Measurements from ENCODE around the gene KRTAP10-1. TPM values are rescaled to one million over a fixed set of nuclear protein-coding genes. Genes with fewer than 3 reads are reported as not detected.

KRTAP10-1 gene
- total and polyA plus RNA-seq, 2 of the 8 experiments (the other 6 are each of a cell fraction or from before 2014, with no cell fraction given) = 0.08 TPM; not detected in 1

GRCh38 chr21:44518686-44519085 lies 21.3 kb downstream of the KRTAP10-1 start:
- Histone ChIP-seq H2BK12ac (ENCODE audit: low read depth, low read length) (no peak overlapping the region), H3K4ac (replicated peaks; ENCODE audit: insufficient read length, low read depth, low read length) (no peak overlapping the region), H3K4me1 (replicated peaks in 1 of 4; ENCODE audit: control insufficient read depth in 3 of 4, insufficient read depth in 4 of 4, low read length in 3 of 4) (peaks cover 0 to 3% (median 0%) of the 10 kb centered on the region in 4 experiments; a peak in 1 of 7 replicates), H3K36me3 (ENCODE audit: control insufficient read depth in 2 of 4, insufficient read depth in 4 of 4, low read length in 3 of 4) (no peaks in the 10 kb centered on the region), H4K8ac (ENCODE audit: extremely low read depth, insufficient read depth, low read length) (no peak overlapping the region), H2BK20ac (ENCODE audit: low read length) (no peak overlapping the region), H3K4me2 (ENCODE audit: insufficient read depth in 1 of 2, low read depth in 2 of 2, low read length in 2 of 2) (no peak overlapping the region), H3K56ac (replicated peaks; ENCODE audit: insufficient read length, low read depth, low read length) (no peak overlapping the region), H2AK5ac (ENCODE audit: low read depth, low read length) (no peak overlapping the region), H3K18ac (ENCODE audit: extremely low read depth, low read length) (no peak overlapping the region), H3K27ac (ENCODE audit: low read depth, low read length) (no peak overlapping the region), H4K91ac (replicated peaks; ENCODE audit: insufficient read length, low read length) (no peak overlapping the region), H2AFZ (ENCODE audit: low read length) (no peak overlapping the region), H3K79me1 (ENCODE audit: low read depth, low read length) (peaks cover 3% of the 10 kb centered on the region; the same call in 1 of the 2 replicates), H4K5ac (ENCODE audit: insufficient read length, low read depth, low read length) (no peak overlapping the region), H2BK5ac (ENCODE audit: low read depth, low read length) (no peak overlapping the region), H3K23ac (ENCODE audit: insufficient read length) (no peak overlapping the region), H3K14ac (ENCODE audit: insufficient read length) (no peak overlapping the region), H2BK15ac (ENCODE audit: low read length) (no peak overlapping the region), H3K9me3 (ENCODE audit: insufficient read depth in 2 of 2, low read depth in 1 of 2, low read length in 1 of 2) (peaks cover 0 to 3% of the 10 kb centered on the region in 2 experiments; a peak in 3 of 4 replicates), H3K4me3 (ENCODE audit: extremely low read depth in 1 of 4, insufficient read depth in 2 of 4, low read depth in 3 of 4, low read length in 4 of 4) (no peak overlapping the region), H3K79me2 (ENCODE audit: control insufficient read depth in 1 of 2, insufficient read depth in 2 of 2, low read length in 2 of 2) (no peaks in the 10 kb centered on the region), H3K27me3 (replicated peaks in 1 of 4; ENCODE audit: control insufficient read depth in 3 of 4, extremely low read depth in 1 of 4, insufficient read depth in 3 of 4, low read length in 3 of 4) (no peaks in the 10 kb centered on the region), H3K9ac (replicated peaks in 1 of 4; ENCODE audit: extremely low read depth in 1 of 4, low read depth in 3 of 4, low read length in 3 of 4) (no peak overlapping the region), H2BK120ac (replicated peaks; ENCODE audit: low read depth, low read length) (no peak overlapping the region), H4K20me1 (replicated peaks in 1 of 2; ENCODE audit: control insufficient read depth in 1 of 2, insufficient read depth in 2 of 2, low read length in 2 of 2) (no peaks in the 10 kb centered on the region), H3K23me2 (ENCODE audit: low read depth, low read length) (peaks cover 6% of the 10 kb centered on the region)
- no peak for DNase-seq (ENCODE audit: low read depth in 1 of 2, low spot score in 2 of 2)
- no peak for TF ChIP-seq YY1 (IDR thresholded peaks at IDR 0.05; ENCODE audit: low read depth, low read length)
- 0 out of 2 replicates have a peak, but pooled peaks have one; percentile 26 for TF ChIP-seq POLR2AphosphoS5 (IDR thresholded peaks at IDR 0.05; ENCODE audit: low read depth, low read length)
- TF ChIP-seq BACH1 (IDR thresholded peaks at IDR 0.05; ENCODE audit: low read length) = no peak
- no peak for TF ChIP-seq CBX5 (IDR thresholded peaks at IDR 0.05; ENCODE audit: low read depth, low read length)
- POLR2A ChIA-PET (ENCODE audit: partially characterized antibody) = interaction anchor here (0.7 to 0.9 kb wide), 3 partner anchors 241 to 440 kb away, joined by 3 to 4 read pairs (median 3); no protein-coding TSS in a partner anchor
- no peak for FAIRE-seq
- WGBS, 2 experiments (ENCODE audit: extremely low coverage in 1 of 2, insufficient coverage in 1 of 2, insufficient read length in 1 of 2, insufficient replicate concordance in 2 of 2, low coverage in 1 of 2, low lambda C conversion rate in 2 of 2, missing lambda C conversion rate in 1 of 2) = 88% methylated on average over 12 of the region's 12 CpGs; no CpG with 5 or more reads in 1 of the 2 experiments
- CTCF ChIA-PET (ENCODE audit: partially characterized antibody) = interaction anchor here (0.6 to 2.3 kb wide), 7 partner anchors 8 to 275 kb away, joined by 3 to 17 read pairs (median 3); no protein-coding TSS in a partner anchor

All from H1 (cell line).